Posterior cingulate gyrus (tissue), 11 donors: ENCODE measurements around the gene TTC23.

Source experiments
- DNase-seq, 10 donors: peaks; one replicate each; pipeline versions ENCODE4 v3.0.0 to v3.0.0-alpha.2; 2020 to 2021; ENCODE audit warnings: mixed read lengths in 3 of 10
- intact Hi-C: fragments of 100-400 bp; cut with DNase I; formaldehyde crosslinking; loops from one replicate; pipeline ENCODE4 v1.15.1; 2023

The TTC23 gene

GRCh38 chr15:99249270-99249841 lies at the start of gene TTC23:
Gene TTC23, minus strand, starts transcription at chr15:99249581. Its CDS starts 20,869 bp downstream, at chr15:99228712.
- intact Hi-C loops: no loop called here
- no peak for DNase-seq

GRCh38 chr15:99296386-99296785 lies 47.0 kb upstream of the TTC23 start:
- intact Hi-C loops: no loop called here
- no peak for DNase-seq

GRCh38 chr15:99295840-99296239 lies 46.5 kb upstream of the TTC23 start:
- no peak for DNase-seq
- intact Hi-C loops: no loop called here

GRCh38 chr15:99291643-99292042 lies 42.3 kb upstream of the TTC23 start:
- intact Hi-C loops: no loop called here
- no peak for DNase-seq

- intact Hi-C loops: loop anchor here (10.0 kb wide), 1 partner anchor 281 kb away; the partner anchor contains the start of gene MEF2A
- DNase-seq: no peak
Observed at GRCh38 chr15:99283717-99284116, 34.3 kb upstream of the TTC23 start.

GRCh38 chr15:99282586-99282985 lies 33.2 kb upstream of the TTC23 start:
- intact Hi-C loops: loop anchor here (10.0 kb wide), 1 partner anchor 282 kb away; the partner anchor contains the start of gene MEF2A
- DNase-seq: no peak

GRCh38 chr15:99282121-99282520 lies 32.7 kb upstream of the TTC23 start:
- intact Hi-C loops: loop anchor here (10.0 kb wide), 1 partner anchor 283 kb away; the partner anchor contains the start of gene MEF2A

GRCh38 chr15:99279827-99280226 lies 30.4 kb upstream of the TTC23 start:
- DNase-seq: no peak
- intact Hi-C loops: loop anchor here (10.0 kb wide), 1 partner anchor 285 kb away; the partner anchor contains the start of gene MEF2A

More at GRCh38 chr15:99282121-99282520, 32.7 kb upstream of the TTC23 start:
- no peak for DNase-seq

GRCh38 chr15:99279290-99279689 lies 29.9 kb upstream of the TTC23 start:
- intact Hi-C loops: no loop called here

GRCh38 chr15:99275525-99276128 lies 26.2 kb upstream of the TTC23 start:
- intact Hi-C loops: no loop called here
- DNase-seq: no peak

More at GRCh38 chr15:99279290-99279689, 29.9 kb upstream of the TTC23 start:
- DNase-seq: no peak

- DNase-seq: no peak
- intact Hi-C loops: no loop called here
Observed at GRCh38 chr15:99275061-99275460, 25.7 kb upstream of the TTC23 start.

- intact Hi-C loops: loop anchor here (2.0 to 5.0 kb wide), 2 partner anchors 434 to 457 kb away; no protein-coding TSS in a partner anchor
- no peak for DNase-seq
Observed at GRCh38 chr15:99273801-99274200, 24.4 kb upstream of the TTC23 start.

GRCh38 chr15:99268431-99268830 lies 19.1 kb upstream of the TTC23 start:
- intact Hi-C loops: no loop called here

GRCh38 chr15:99267957-99268356 lies 18.6 kb upstream of the TTC23 start:
- DNase-seq: no peak
- intact Hi-C loops: no loop called here

More at GRCh38 chr15:99268431-99268830, 19.1 kb upstream of the TTC23 start:
- DNase-seq: no peak

GRCh38 chr15:99265541-99266070 lies 16.2 kb upstream of the TTC23 start:
- intact Hi-C loops: no loop called here
- no peak for DNase-seq

GRCh38 chr15:99264125-99264524 lies 14.7 kb upstream of the TTC23 start:
- no peak for DNase-seq
- intact Hi-C loops: no loop called here

- intact Hi-C loops: no loop called here
- DNase-seq: no peak
Observed at GRCh38 chr15:99257107-99257750, 7.8 kb upstream of the TTC23 start.

- no peak for DNase-seq
- intact Hi-C loops: no loop called here
Observed at GRCh38 chr15:99253381-99254090, 4.2 kb upstream of the TTC23 start.

- intact Hi-C loops: no loop called here
- DNase-seq: no peak
Observed at GRCh38 chr15:99252326-99252725, 2.9 kb upstream of the TTC23 start.
